HCT116 (cell line): Measurements from ENCODE around the gene PLGLB2.
"Not testable (repeated sequence)": the region's sequence is repeated elsewhere in the genome, so short reads cannot be mapped to it uniquely, and the experiment has no call there.

Experiments used
- ATF3 ChIP-seq: IDR thresholded peaks from 2 replicates; pipeline ENCODE4 v1.6.1; 2012
- CTCF ChIP-seq, 3 experiments: fragments of 200-600 bp in 1 of 3; sonication (generic) in 1 of 3; IDR thresholded peaks in 2 of 3; conservative IDR thresholded peaks in 1 of 3; 2 replicates each; pipeline ENCODE4 v1.5.1; 2012 to 2017; ENCODE audit warnings: low read depth in 2 of 3, low read length in 2 of 3, antibody characterized with exemption in 1 of 3, borderline replicate concordance in 1 of 3, control low read depth in 1 of 3, mild to moderate bottlenecking in 1 of 3, mixed read lengths in 1 of 3, mixed run types in 1 of 3, moderate library complexity in 1 of 3; ENCODE audit not compliant: insufficient read depth in 1 of 3

GRCh38 chr2:87747791-87748190 is at the start of gene PLGLB2:
- TF ChIP-seq ATF3; CTCF (IDR thresholded peaks at IDR 0.05 in 2 of 3, conservative IDR thresholded peaks at IDR 0.05 in 1 of 3; ENCODE audit: borderline replicate concordance in 1 of 3, insufficient read depth in 1 of 3, low read depth in 2 of 3, low read length in 2 of 3): not testable (repeated sequence)
